Dermis microvascular lymphatic vessel endothelial cell (primary cell): ENCODE results near the gene HAUS8. TPM values are rescaled to one million over a fixed set of nuclear protein-coding genes. Genes with fewer than 3 reads are reported as not detected.
A peak's percentile ranks its signal among the peaks of the same experiment; 100 is the strongest.

ENCODE experiments used
- DNase-seq, 2 donors: peaks; one replicate each; pipeline versions ENCODE4 v3.0.0 to v3.0.0-alpha.2; 2010; ENCODE audit warnings: low read depth in 2 of 2
- total RNA-seq: library from RNA; depleted of rRNA; stranded (reverse); fragments of >200 nt; gene quantifications from 2 replicates; pipeline ENCODE4 v1.2.1, GENCODE V29; 2014

The HAUS8 gene
- total RNA-seq, 1 donor from 2014 or later = 4.4 TPM

- DNase-seq = peak in 1 of 2 donors; percentile 57
Measured at GRCh38 chr19:17075864-17076542, 751 bp upstream of the HAUS8 start.

DNA sequence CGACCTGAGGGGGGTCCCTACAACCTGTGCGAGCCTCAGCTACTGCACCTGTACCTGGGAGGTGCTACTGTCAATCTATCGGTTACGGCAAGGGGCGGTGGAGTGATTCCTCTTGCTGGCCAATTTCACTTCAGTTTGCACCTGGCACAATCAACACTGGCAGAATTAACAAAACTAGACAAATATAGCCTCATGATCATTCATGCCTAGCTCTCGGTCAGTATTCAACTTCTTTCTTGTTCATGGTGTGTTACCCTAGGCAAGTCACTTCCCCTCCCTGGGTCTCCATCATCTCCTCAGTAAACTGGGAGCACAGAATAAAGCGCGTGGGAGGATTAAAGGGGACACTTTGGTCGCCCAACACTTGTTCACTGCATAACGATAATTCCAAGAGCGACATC lies 618 bp downstream of the HAUS8 start:
- DNase-seq = no peak

GRCh38 chr19:17073869-17074633 lies 1.2 kb downstream of the HAUS8 start:
- DNase-seq = no peak

- no peak for DNase-seq
Measured at GRCh38 chr19:17070912-17071311, 4.3 kb downstream of the HAUS8 start.

- DNase-seq = no peak
Measured at GRCh38 chr19:17070421-17070820, 4.8 kb downstream of the HAUS8 start.

DNA sequence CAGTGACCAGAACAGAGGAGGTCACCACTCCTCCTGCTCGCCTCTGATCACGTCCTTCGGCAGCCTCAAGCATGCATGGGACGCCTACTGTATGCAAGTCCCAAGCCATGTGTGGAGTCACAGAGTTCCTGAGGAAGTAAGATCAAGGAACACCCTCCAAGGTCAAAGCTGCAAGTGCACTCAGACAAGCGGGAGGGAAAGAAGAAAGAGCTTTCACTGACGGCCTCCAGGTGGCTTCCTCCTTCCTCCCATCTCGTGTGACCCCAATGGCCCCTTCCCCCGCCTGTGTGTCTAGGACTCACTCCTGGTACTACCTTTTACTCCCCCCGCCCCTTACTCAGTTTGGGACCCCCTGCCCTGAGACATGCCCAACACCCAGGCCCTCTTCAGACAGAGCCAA lies 6.1 kb downstream of the HAUS8 start:
- DNase-seq = no peak

- DNase-seq = no peak
Measured at GRCh38 chr19:17063428-17063827, 11.8 kb downstream of the HAUS8 start.

DNA sequence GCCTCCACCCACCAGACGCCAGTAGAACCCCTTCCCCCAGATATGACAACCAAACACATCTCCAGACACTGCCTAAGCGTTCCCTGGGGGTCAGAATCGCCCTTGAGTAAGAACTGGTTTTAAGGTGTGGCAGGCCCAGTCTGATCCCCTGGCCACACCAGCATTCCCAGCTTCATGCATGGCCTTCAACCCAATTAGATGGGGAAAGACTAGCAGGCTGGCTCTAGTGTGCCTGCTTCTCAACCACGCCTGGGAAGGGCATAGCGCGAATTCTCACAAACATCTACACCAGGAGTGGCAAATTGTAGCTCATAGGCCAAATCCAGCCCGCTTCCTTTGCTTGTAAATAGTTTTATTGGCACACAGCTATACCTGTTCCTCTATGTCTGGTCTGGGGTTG lies 13.6 kb downstream of the HAUS8 start:
- no peak for DNase-seq

DNA sequence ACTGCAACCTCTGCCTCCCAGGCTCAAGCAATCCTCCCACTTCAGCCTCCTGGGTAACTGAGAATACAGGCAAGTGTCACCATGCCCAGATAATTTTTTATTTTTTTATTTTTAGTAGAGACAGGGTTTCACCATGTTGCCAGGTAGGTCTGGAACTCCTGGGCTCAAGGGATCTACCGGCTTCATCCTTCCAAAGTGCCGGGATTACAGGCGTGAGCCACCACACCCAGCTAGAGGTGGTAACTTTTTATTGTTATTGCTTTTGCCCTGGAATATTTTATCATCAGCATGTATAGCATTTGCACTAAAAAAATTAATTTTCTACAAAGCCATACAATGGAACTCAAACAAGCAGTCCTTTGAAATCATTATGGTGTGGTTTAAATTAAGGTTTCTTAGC lies 14.0 kb downstream of the HAUS8 start:
- DNase-seq = no peak

DNA sequence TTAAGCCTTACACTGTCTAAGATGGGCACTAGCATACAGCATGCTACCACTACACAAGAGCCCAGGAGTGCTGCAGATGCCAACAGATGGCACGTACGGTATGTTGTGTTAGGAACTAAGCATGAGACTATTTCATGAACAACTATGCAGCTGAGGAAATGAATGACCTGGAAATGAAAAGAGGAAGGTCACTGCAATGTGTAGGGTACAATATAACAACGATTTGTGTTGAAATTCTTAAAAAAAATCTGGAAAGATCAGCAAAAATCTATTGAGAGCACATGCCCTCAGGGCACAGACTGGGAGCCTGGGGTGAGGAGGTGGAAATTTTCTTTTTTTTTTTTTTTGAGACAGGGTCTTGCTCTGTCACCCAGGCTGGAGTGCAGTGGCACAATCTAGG lies 14.4 kb downstream of the HAUS8 start:
- DNase-seq = no peak

DNA sequence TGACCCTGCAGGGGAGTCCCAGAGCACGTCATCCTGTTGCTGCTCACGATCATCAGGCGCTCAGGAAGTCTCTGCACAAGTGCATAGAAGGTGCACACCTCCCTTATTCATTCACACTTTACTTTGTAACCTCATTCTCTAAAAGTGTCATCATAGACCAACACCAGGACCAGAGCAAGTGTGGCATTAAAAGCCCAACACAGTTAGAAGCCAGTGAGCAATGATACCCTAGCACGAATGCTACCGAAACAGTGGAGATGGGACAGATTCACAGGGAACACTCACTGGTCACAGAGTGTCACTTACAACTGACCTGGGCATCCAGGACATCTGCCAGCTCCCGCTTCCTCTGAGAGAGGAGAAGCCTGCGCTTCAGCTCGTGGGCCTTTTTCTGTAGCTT lies 17.0 kb downstream of the HAUS8 start:
- no peak for DNase-seq

- no peak for DNase-seq
Measured at GRCh38 chr19:17055636-17056035, 19.6 kb downstream of the HAUS8 start.

DNA sequence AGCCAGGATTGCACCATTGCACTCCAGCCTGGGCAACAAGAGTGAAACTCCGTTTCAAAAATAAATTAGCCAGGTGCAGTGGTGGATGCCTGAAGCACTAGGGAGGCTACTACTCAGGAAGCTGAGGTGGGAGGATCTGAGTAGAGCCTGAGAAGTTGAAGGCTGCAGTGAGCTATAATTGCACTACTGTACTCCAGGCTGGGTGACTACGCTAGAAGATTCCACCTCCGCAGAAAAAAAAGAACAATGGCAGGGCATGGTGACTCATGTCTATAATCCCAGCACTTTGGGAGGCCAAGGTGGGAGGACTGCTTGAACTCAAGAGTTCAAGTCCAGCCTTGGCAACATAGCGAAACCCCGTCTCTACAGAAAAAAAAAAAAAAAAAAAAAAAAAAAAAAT lies 20.5 kb downstream of the HAUS8 start:
- no peak for DNase-seq

DNA sequence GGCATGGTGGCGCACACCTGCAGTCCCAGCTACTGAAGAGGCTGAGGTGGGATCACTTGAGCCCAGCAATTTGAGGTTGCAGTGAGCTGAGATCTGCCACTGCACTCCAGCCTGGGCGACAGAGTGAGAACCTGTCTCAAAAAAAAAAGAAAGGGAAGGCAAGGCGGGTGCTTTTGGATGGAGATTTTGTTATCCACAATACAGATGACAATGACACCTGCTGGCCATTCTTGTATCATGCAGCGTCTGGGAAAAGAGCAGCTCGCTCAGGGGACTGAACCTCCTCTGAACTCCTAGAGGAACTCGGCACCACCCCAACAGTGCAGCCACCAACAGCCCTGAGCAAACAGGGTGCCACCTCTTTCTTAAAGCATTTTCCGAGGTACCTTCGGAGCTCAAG lies 22.8 kb downstream of the HAUS8 start:
- DNase-seq = peak; percentile 17 to 56

- peak in 1 of 2 donors; percentile 27 for DNase-seq
Measured at GRCh38 chr19:17049711-17050280, 25.5 kb downstream of the HAUS8 start.

- DNase-seq = no peak
Measured at GRCh38 chr19:17048885-17049453, 26.3 kb downstream of the HAUS8 start.

GRCh38 chr19:17045907-17046502 lies 29.2 kb downstream of the HAUS8 start:
- no peak for DNase-seq

GRCh38 chr19:17043744-17044143 lies 31.5 kb downstream of the HAUS8 start:
- no peak for DNase-seq

DNA sequence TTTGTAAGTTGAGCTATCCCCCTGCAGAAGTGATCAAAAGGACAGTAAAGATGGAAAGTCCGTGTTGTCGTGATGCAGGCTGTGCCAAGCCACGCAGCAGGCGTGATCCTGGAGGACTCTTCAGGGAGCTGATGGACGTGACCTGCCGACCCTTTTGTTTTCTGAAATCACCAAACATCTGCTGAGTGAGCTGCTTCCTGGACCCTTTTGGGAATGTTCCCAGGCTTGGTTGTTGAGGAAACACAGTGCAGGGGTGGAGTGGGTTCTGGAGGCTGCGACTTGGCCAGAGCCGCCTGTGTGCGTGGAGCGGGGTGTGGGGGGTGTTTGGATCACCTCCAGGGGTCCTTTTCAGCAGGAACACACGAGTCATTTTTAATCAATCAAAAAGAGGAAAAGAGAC lies 33.3 kb downstream of the HAUS8 start:
- peak in 1 of 2 donors; percentile 34 for DNase-seq

DNA sequence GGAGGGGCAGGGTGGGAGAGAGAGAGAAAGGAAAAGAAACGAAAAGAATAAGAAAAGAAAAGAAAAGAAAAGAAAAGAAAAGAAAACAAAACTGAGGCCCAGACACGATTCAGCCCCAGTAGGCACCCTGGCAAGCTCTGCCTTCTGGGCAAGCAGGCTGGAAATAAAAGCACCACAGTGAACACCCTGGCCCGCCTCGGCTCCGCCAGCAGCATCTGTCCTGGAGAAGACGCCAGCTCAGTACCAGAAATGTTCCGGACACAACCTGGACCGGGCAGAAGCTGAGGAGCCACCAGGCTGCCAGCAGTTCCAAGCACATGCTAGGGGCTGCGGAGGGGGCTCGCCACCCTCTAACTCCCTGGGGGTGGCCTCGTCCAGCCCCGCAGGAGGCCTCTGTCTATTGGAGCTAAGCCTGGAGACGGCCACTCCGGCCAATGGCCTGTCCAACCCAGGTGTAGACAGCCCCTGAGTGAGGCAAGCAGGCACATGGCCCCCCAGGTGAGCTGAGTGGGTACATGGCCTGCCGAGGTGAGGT lies 37.2 kb downstream of the HAUS8 start:
- no peak for DNase-seq

DNA sequence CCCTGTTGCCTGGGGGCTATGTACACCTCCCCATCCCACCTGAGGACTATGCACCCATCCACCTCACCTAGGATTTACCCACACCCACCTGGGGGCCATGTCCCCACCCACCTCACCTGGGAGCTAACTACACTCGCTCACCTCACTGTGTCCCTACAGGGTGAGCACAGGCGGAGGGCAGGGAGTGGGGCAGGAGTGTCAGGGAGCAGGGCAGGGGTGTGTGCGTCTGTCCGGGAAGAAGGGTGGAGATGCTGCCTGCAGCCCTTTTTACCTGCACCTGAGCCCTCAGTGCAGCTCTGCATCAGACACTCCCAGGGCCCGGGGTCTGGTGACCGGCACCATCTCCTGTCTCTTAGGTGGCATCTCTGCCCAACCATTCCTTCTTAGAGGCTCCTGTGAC lies 38.1 kb downstream of the HAUS8 start:
- DNase-seq = no peak

- no peak for DNase-seq
Measured at GRCh38 chr19:17036640-17037039, 38.6 kb downstream of the HAUS8 start.
